HepG2 (cell line): ENCODE results near the gene SSC4D. TPM values are rescaled to one million over a fixed set of nuclear protein-coding genes. Genes with fewer than 3 reads are reported as not detected.

Source experiments
- AHR ChIP-seq: IDR thresholded peaks from 2 replicates; pipeline ENCODE4 v1.6.1; 2018; ENCODE audit warnings: missing genetic modification reagents, missing compliant biosample characterization
- BORCS8-MEF2B ChIP-seq: sonication (generic); formaldehyde crosslinking; IDR thresholded peaks from 2 replicates; pipeline ENCODE4 v1.8.0; 2022; ENCODE audit warnings: mild to moderate bottlenecking, missing genetic modification reagents
- CREB1 ChIP-seq, 2 experiments: fragments of 450-650 bp in 1 of 2; IDR thresholded peaks; 2 replicates each; pipeline ENCODE4 v1.6.1; 2016 to 2017; ENCODE audit warnings: control low read depth in 1 of 2, mild to moderate bottlenecking in 1 of 2, missing compliant biosample characterization in 1 of 2, missing genetic modification characterization in 1 of 2
- GTF3A ChIP-seq: sonication (generic); formaldehyde crosslinking; conservative IDR thresholded peaks from 2 replicates; pipeline ENCODE4 v1.4.0; 2020; ENCODE audit warnings: mild to moderate bottlenecking, missing genetic modification reagents
- MAF1 ChIP-seq: sonication (generic); formaldehyde crosslinking; IDR thresholded peaks from 2 replicates; pipeline ENCODE4 v1.5.0; 2020; ENCODE audit warnings: missing genetic modification reagents, borderline replicate concordance
- MIER3 ChIP-seq: IDR thresholded peaks from 2 replicates; pipeline ENCODE4 v1.6.1; 2016; ENCODE audit warnings: missing compliant biosample characterization, borderline replicate concordance
- MIXL1 ChIP-seq: IDR thresholded peaks from 2 replicates; pipeline ENCODE4 v1.6.1; 2016
- MTF1 ChIP-seq: sonication (generic); formaldehyde crosslinking; IDR thresholded peaks from 2 replicates; pipeline ENCODE4 v1.5.0; 2020; ENCODE audit warnings: missing genetic modification reagents
- PHF21A ChIP-seq: sonication (generic); formaldehyde crosslinking; IDR thresholded peaks from 2 replicates; pipeline ENCODE4 v1.5.0; 2020; ENCODE audit warnings: mild to moderate bottlenecking, missing genetic modification reagents
- PITX1 ChIP-seq: sonication (generic); formaldehyde crosslinking; IDR thresholded peaks from 2 replicates; pipeline ENCODE4 v1.5.1; 2020; ENCODE audit warnings: mild to moderate bottlenecking, missing genetic modification reagents
- PRPF4 ChIP-seq: fragments of 200-400 bp; formaldehyde crosslinking; IDR thresholded peaks from 2 replicates; pipeline ENCODE4 v1.6.1; 2016; ENCODE audit warnings: low read length, low read depth; ENCODE audit not compliant: poor library complexity, severe bottlenecking
- RXRB ChIP-seq: IDR thresholded peaks from 2 replicates; pipeline ENCODE4 v1.6.1; 2016; ENCODE audit warnings: borderline replicate concordance, missing genetic modification reagents, missing compliant biosample characterization
- SMYD3 ChIP-seq: sonication (generic); formaldehyde crosslinking; IDR thresholded peaks from 2 replicates; pipeline ENCODE4 v1.8.1; 2023; ENCODE audit warnings: mild to moderate bottlenecking, missing genetic modification reagents
- SPEN ChIP-seq: sonication (generic); formaldehyde crosslinking; IDR thresholded peaks from 2 replicates; pipeline ENCODE4 v1.5.1; 2020; ENCODE audit warnings: low read depth, mild to moderate bottlenecking, missing genetic modification reagents
- SRSF4 ChIP-seq: fragments of 200-400 bp; formaldehyde crosslinking; IDR thresholded peaks from one replicate; pipeline ENCODE4 v1.6.1; 2018; ENCODE audit warnings: mild to moderate bottlenecking, low read depth, low read length, moderate library complexity; ENCODE audit not compliant: poor library complexity, severe bottlenecking
- ZFP36 ChIP-seq: fragments of 150-350 bp; IDR thresholded peaks from 2 replicates; pipeline ENCODE4 v1.6.1; 2018; ENCODE audit warnings: borderline replicate concordance, low read length, low read depth; ENCODE audit not compliant: partially characterized antibody
- ZFX ChIP-seq: sonication (generic); formaldehyde crosslinking; IDR thresholded peaks from 2 replicates; pipeline ENCODE4 v1.4.0; 2020; ENCODE audit warnings: mild to moderate bottlenecking, low read depth, missing genetic modification reagents, moderate library complexity
- ZKSCAN8 ChIP-seq: IDR thresholded peaks from 2 replicates; pipeline ENCODE4 v1.6.1; 2016; ENCODE audit warnings: borderline replicate concordance, missing genetic modification reagents, missing compliant biosample characterization
- ZNF432 ChIP-seq: sonication (generic); formaldehyde crosslinking; IDR thresholded peaks from 2 replicates; pipeline ENCODE4 v1.5.0; 2020; ENCODE audit warnings: missing genetic modification reagents, mild to moderate bottlenecking, borderline replicate concordance
- ZNF746 ChIP-seq: sonication (generic); formaldehyde crosslinking; IDR thresholded peaks from 2 replicates; pipeline ENCODE4 v1.8.0; 2022; ENCODE audit warnings: mild to moderate bottlenecking, missing genetic modification reagents
- polyA plus RNA-seq, 8 experiments: library from polyadenylated mRNA; depleted of rRNA in 3 of 8; stranded (reverse) in 7 of 8; unstranded in 1 of 8; fragments of >200 nt; fragmentation: Illumina TruSeq in 4 of 8; extraction: Trizol in 4 of 8; gene quantifications; 2 replicates each; pipeline versions ENCODE4 v1.2.1 to v1.2.3, GENCODE V29; 2011 to 2016; ENCODE audit warnings: low read depth in 4 of 8, missing spikeins in 1 of 8, mixed read lengths in 1 of 8; ENCODE audit not compliant: insufficient read depth in 1 of 8
- total RNA-seq, 5 experiments: library from RNA; depleted of rRNA; stranded (reverse); fragments of >200 nt; fragmentation: Illumina TruSeq; extraction: Trizol; gene quantifications; 2 replicates each; pipeline ENCODE4 v1.2.3, GENCODE V29; 2016; ENCODE audit warnings: low read depth in 1 of 5
- TF ChIP-seq, protein P1 (sequence below): sonication (generic); formaldehyde crosslinking; IDR thresholded peaks from 2 replicates; pipeline ENCODE4 v1.4.0; 2020; ENCODE audit warnings: missing genetic modification reagents
- TF ChIP-seq, protein P2 (sequence below): sonication (generic); formaldehyde crosslinking; IDR thresholded peaks from 2 replicates; pipeline ENCODE4 v1.5.1; 2020; ENCODE audit warnings: missing genetic modification reagents, mild to moderate bottlenecking, borderline replicate concordance
- TF ChIP-seq, protein P3 (sequence below): sonication (generic); formaldehyde crosslinking; IDR thresholded peaks from 2 replicates; pipeline ENCODE4 v1.5.1; 2020; ENCODE audit warnings: missing genetic modification reagents, mild to moderate bottlenecking, borderline replicate concordance

The SSC4D gene
- total and polyA plus RNA-seq, 2 of the 13 experiments (the other 11 are each of a cell fraction or from before 2014, with no cell fraction given) = 33.3 to 63.8 TPM

DNA sequence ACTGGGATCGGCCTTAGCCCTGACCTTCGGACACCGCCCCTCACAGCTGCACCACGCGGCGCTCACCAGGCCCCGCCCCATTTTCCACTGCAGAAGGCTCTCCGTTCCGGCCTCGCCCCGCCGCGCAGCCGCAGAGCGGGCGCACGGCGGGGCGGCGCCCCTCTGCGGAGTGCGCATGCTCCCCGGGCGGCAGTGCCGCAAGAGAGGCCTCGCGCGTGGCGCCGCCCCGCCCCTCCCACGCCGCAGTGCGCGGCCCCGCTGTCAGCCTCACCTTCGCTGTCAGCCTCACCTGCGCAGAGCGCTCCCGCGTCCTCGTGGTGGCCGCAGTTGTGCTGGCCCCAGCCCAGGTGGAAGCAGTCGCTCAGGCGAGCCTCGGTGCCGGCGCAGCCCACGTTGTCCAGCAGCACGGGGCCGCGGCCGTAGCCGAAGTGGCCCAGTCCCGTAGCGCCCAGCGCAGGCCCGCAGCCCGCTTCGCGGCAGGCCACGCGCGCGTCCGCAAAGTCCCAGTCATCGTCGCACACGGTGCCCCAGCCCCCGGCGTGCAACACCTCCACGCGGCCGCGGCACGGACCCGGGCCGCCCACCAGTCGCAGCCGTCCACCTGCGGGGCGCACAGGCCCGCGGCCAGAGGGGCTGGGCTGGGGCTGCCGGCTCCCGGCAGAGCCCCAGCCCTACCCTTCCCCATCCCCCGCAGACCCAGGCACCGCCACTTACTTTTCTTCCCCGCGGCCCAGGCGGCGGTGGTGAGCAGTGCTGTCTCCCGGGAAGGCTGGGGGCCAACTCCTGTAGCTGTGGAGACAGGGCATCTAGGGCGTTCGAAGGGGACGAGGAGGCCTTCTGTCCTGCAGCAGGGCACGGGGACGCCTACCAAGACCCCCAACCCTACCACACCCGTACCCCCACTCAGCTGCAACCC lies 16.1 kb downstream of the SSC4D start (continued):
- TF ChIP-seq ZFX (CRISPR knock-in tag) (peak; percentile 96), PRPF4 (no peak), PHF21A (CRISPR knock-in tag) (no peak), BORCS8-MEF2B (CRISPR knock-in tag) (peak; percentile 67; the same call in 1 of the 2 replicates), SRSF4 (no peak), AHR (no peak), SMYD3 (CRISPR knock-in tag) (no peak; the same call in 1 of the 2 replicates), ZNF746 (CRISPR knock-in tag) (peak; percentile 71; the same call in 1 of the 2 replicates), ZFP36 (no peak), ZKSCAN8 (CRISPR knock-in tag) (no peak), SPEN (no peak; the same call in 1 of the 2 replicates), MIER3 (CRISPR knock-in tag) (peak; percentile 53; the same call in 1 of the 2 replicates), MIXL1 (CRISPR knock-in tag) (no peak), ZNF432 (CRISPR knock-in tag) (no peak), MTF1 (CRISPR knock-in tag) (no peak; the same call in 1 of the 2 replicates), PITX1 (CRISPR knock-in tag) (peak; percentile 82), RXRB (CRISPR knock-in tag) (no peak), MAF1 (CRISPR knock-in tag) (no peak), GTF3A (CRISPR knock-in tag) (no peak), CREB1 (IDR thresholded peaks at IDR 0.05) (no peak), CREB1 (CRISPR knock-in tag; IDR thresholded peaks at IDR 0.05) (no peak)
- TF ChIP-seq, protein P1, sequence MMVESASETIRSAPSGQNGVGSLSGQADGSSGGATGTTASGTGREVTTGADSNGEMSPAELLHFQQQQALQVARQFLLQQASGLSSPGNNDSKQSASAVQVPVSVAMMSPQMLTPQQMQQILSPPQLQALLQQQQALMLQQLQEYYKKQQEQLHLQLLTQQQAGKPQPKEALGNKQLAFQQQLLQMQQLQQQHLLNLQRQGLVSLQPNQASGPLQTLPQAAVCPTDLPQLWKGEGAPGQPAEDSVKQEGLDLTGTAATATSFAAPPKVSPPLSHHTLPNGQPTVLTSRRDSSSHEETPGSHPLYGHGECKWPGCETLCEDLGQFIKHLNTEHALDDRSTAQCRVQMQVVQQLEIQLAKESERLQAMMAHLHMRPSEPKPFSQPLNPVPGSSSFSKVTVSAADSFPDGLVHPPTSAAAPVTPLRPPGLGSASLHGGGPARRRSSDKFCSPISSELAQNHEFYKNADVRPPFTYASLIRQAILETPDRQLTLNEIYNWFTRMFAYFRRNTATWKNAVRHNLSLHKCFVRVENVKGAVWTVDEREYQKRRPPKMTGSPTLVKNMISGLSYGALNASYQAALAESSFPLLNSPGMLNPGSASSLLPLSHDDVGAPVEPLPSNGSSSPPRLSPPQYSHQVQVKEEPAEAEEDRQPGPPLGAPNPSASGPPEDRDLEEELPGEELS (CRISPR knock-in tag) = peak; percentile 41; the same call in 1 of the 2 replicates
- TF ChIP-seq, protein P2, sequence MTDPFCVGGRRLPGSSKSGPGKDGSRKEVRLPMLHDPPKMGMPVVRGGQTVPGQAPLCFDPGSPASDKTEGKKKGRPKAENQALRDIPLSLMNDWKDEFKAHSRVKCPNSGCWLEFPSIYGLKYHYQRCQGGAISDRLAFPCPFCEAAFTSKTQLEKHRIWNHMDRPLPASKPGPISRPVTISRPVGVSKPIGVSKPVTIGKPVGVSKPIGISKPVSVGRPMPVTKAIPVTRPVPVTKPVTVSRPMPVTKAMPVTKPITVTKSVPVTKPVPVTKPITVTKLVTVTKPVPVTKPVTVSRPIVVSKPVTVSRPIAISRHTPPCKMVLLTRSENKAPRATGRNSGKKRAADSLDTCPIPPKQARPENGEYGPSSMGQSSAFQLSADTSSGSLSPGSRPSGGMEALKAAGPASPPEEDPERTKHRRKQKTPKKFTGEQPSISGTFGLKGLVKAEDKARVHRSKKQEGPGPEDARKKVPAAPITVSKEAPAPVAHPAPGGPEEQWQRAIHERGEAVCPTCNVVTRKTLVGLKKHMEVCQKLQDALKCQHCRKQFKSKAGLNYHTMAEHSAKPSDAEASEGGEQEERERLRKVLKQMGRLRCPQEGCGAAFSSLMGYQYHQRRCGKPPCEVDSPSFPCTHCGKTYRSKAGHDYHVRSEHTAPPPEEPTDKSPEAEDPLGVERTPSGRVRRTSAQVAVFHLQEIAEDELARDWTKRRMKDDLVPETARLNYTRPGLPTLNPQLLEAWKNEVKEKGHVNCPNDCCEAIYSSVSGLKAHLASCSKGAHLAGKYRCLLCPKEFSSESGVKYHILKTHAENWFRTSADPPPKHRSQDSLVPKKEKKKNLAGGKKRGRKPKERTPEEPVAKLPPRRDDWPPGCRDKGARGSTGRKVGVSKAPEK = no peak
- TF ChIP-seq, protein P3, sequence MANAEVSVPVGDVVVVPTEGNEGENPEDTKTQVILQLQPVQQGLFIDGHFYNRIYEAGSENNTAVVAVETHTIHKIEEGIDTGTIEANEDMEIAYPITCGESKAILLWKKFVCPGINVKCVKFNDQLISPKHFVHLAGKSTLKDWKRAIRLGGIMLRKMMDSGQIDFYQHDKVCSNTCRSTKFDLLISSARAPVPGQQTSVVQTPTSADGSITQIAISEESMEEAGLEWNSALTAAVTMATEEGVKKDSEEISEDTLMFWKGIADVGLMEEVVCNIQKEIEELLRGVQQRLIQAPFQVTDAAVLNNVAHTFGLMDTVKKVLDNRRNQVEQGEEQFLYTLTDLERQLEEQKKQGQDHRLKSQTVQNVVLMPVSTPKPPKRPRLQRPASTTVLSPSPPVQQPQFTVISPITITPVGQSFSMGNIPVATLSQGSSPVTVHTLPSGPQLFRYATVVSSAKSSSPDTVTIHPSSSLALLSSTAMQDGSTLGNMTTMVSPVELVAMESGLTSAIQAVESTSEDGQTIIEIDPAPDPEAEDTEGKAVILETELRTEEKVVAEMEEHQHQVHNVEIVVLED (CRISPR knock-in tag) = peak; percentile 58
